Spleen (tissue), 3 donors: ENCODE results near the gene ICOS.

Experiments
- POLR2A ChIP-seq, 3 donors: fragments of 450-650 bp; IDR thresholded peaks; one replicate each; pipeline ENCODE4 v1.5.1; 2017; ENCODE audit warnings: antibody characterized with exemption in 3 of 3, mild to moderate bottlenecking in 1 of 3
- POLR2AphosphoS5 ChIP-seq, 3 donors: sonication (generic); formaldehyde crosslinking; IDR thresholded peaks; one replicate each; pipeline ENCODE4 v1.5.1; 2017; ENCODE audit warnings: antibody characterized with exemption in 3 of 3

DNA sequence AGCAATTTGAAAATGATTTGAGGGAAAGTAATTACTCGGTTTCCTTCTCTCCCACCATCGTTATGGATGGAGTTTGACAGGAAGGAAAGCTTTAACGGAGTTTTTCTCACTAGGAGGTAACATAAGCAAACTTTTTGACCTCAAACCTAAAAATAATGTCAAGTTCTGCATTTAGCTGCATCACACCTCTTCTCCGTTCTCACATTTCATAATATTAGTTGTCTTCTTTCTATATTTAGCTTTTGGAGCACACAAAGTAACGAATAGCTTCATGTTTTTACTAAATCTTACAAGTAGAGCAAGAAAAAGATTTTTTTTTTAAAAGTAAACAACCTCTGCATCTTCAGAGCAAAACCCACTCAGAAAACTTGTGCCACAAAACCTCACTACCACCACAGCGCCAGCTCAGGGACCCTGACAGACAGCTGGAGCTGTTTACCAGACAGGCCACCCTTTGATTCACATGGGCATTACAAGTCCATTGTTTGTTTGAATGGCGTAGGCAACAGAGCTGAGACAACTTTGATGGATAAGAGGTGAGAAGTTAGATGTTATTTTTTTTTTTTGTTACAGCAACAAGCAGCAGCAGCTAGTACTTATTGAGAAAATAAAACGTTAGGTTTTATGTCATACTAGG is 21.9 kb upstream of the ICOS start:
- TF ChIP-seq POLR2AphosphoS5 (IDR thresholded peaks at IDR 0.05) (no peak), POLR2A (IDR thresholded peaks at IDR 0.05) (no peak)
